HEK293 (cell line): ENCODE data around the gene ABHD14A.
A peak's percentile ranks its signal among the peaks of the same experiment; 100 is the strongest.

Experiments used
- BCL11B ChIP-seq: fragments of 450-650 bp; formaldehyde crosslinking; IDR thresholded peaks from 2 replicates; pipeline ENCODE4 v1.5.1; 2016; ENCODE audit warnings: low read depth, missing biosample characterization, missing genetic modification characterization
- GFI1B ChIP-seq: fragments of 450-650 bp; formaldehyde crosslinking; IDR thresholded peaks from 2 replicates; pipeline ENCODE4 v1.5.1; 2016; ENCODE audit warnings: missing biosample characterization, missing genetic modification characterization
- HIC1 ChIP-seq: fragments of 450-650 bp; formaldehyde crosslinking; IDR thresholded peaks from 2 replicates; pipeline ENCODE4 v1.5.1; 2016; ENCODE audit warnings: missing biosample characterization, missing genetic modification characterization
- HOXC10 ChIP-seq: sonication (generic); formaldehyde crosslinking; IDR thresholded peaks from 2 replicates; pipeline ENCODE4 v1.8.1; 2023; ENCODE audit warnings: mild to moderate bottlenecking, missing genetic modification reagents
- OVOL3 ChIP-seq: fragments of 450-650 bp; formaldehyde crosslinking; IDR thresholded peaks from 2 replicates; pipeline ENCODE4 v1.5.1; 2016; ENCODE audit warnings: missing biosample characterization, missing genetic modification characterization
- REPIN1 ChIP-seq: fragments of 450-650 bp; formaldehyde crosslinking; IDR thresholded peaks from 2 replicates; pipeline ENCODE4 v1.5.1; 2017; ENCODE audit warnings: missing biosample characterization, missing genetic modification characterization, low read depth
- SETDB1 ChIP-seq: IDR thresholded peaks from one replicate; pipeline ENCODE4 v1.6.1; 2017; ENCODE audit warnings: mild to moderate bottlenecking, low read length, moderate library complexity, mixed read lengths; ENCODE audit not compliant: insufficient read length
- YY2 ChIP-seq: fragments of 450-650 bp; formaldehyde crosslinking; IDR thresholded peaks from 2 replicates; pipeline ENCODE4 v1.5.1; 2016; ENCODE audit warnings: missing biosample characterization, missing genetic modification characterization
- ZBTB20 ChIP-seq: fragments of 450-650 bp; formaldehyde crosslinking; IDR thresholded peaks from 2 replicates; pipeline ENCODE4 v1.5.1; 2016; ENCODE audit warnings: missing biosample characterization, missing genetic modification characterization
- ZFP3 ChIP-seq: fragments of 450-650 bp; formaldehyde crosslinking; IDR thresholded peaks from 2 replicates; pipeline ENCODE4 v1.5.1; 2016; ENCODE audit warnings: low read depth, missing biosample characterization, missing genetic modification characterization
- ZFP41 ChIP-seq: fragments of 450-650 bp; formaldehyde crosslinking; IDR thresholded peaks from 2 replicates; pipeline ENCODE4 v1.5.1; 2016; ENCODE audit warnings: missing biosample characterization, missing genetic modification characterization, borderline replicate concordance
- ZFP69B ChIP-seq: fragments of 450-650 bp; formaldehyde crosslinking; IDR thresholded peaks from 2 replicates; pipeline ENCODE4 v1.5.1; 2016; ENCODE audit warnings: missing biosample characterization, missing genetic modification characterization
- ZNF138 ChIP-seq: fragments of 450-650 bp; formaldehyde crosslinking; IDR thresholded peaks from 2 replicates; pipeline ENCODE4 v1.5.1; 2016; ENCODE audit warnings: missing biosample characterization, missing genetic modification characterization, borderline replicate concordance
- ZNF221 ChIP-seq: fragments of 450-650 bp; formaldehyde crosslinking; IDR thresholded peaks from 2 replicates; pipeline ENCODE4 v1.5.1; 2017; ENCODE audit warnings: missing biosample characterization, missing genetic modification characterization, borderline replicate concordance
- ZNF302 ChIP-seq: fragments of 450-650 bp; formaldehyde crosslinking; IDR thresholded peaks from 2 replicates; pipeline ENCODE4 v1.5.1; 2016; ENCODE audit warnings: missing biosample characterization, missing genetic modification characterization, low read depth
- ZNF391 ChIP-seq: fragments of 450-650 bp; formaldehyde crosslinking; IDR thresholded peaks from 2 replicates; pipeline ENCODE4 v1.5.1; 2016; ENCODE audit warnings: low read depth, missing biosample characterization, missing genetic modification characterization, borderline replicate concordance
- ZNF555 ChIP-seq: fragments of 450-650 bp; formaldehyde crosslinking; conservative IDR thresholded peaks from 2 replicates; pipeline ENCODE4 v1.5.1; 2017; ENCODE audit warnings: missing biosample characterization, mild to moderate bottlenecking, missing genetic modification characterization, inconsistent platforms
- ZNF558 ChIP-seq: fragments of 450-650 bp; formaldehyde crosslinking; IDR thresholded peaks from 2 replicates; pipeline ENCODE4 v1.5.1; 2016; ENCODE audit warnings: missing biosample characterization, missing genetic modification characterization
- ZNF596 ChIP-seq: fragments of 450-650 bp; IDR thresholded peaks from 2 replicates; pipeline ENCODE4 v1.5.0; 2018; ENCODE audit warnings: missing biosample characterization, mild to moderate bottlenecking, missing genetic modification characterization, moderate library complexity
- ZNF629 ChIP-seq: fragments of 450-650 bp; formaldehyde crosslinking; IDR thresholded peaks from 2 replicates; pipeline ENCODE4 v1.5.1; 2017; ENCODE audit warnings: missing biosample characterization, missing genetic modification characterization
- ZNF670 ChIP-seq: fragments of 450-650 bp; formaldehyde crosslinking; IDR thresholded peaks from 2 replicates; pipeline ENCODE4 v1.5.1; 2016; ENCODE audit warnings: missing biosample characterization, missing genetic modification characterization, low read depth
- ZNF777 ChIP-seq: fragments of 450-650 bp; formaldehyde crosslinking; IDR thresholded peaks from 2 replicates; pipeline ENCODE4 v1.5.1; 2017; ENCODE audit warnings: missing biosample characterization, missing genetic modification characterization, borderline replicate concordance
- ZNF792 ChIP-seq: fragments of 450-650 bp; formaldehyde crosslinking; IDR thresholded peaks from 2 replicates; pipeline ENCODE4 v1.5.1; 2016; ENCODE audit warnings: missing biosample characterization, missing genetic modification characterization
- ZNF830 ChIP-seq: fragments of 450-650 bp; IDR thresholded peaks from 2 replicates; pipeline ENCODE4 v1.5.0; 2018; ENCODE audit warnings: missing biosample characterization, missing genetic modification characterization, low read depth, mild to moderate bottlenecking, moderate library complexity
- TF ChIP-seq, protein P1 (sequence below): fragments of 450-650 bp; formaldehyde crosslinking; conservative IDR thresholded peaks from 2 replicates; pipeline ENCODE4 v1.5.1; 2016; ENCODE audit warnings: low read depth, missing biosample characterization, missing genetic modification characterization
- TF ChIP-seq, protein P2 (sequence below): fragments of 450-650 bp; formaldehyde crosslinking; IDR thresholded peaks from 2 replicates; pipeline ENCODE4 v1.5.1; 2016; ENCODE audit warnings: missing biosample characterization, missing genetic modification characterization, borderline replicate concordance
- TF ChIP-seq, protein P3 (sequence below): fragments of 450-650 bp; formaldehyde crosslinking; IDR thresholded peaks from 2 replicates; pipeline ENCODE4 v1.5.1; 2016; ENCODE audit warnings: missing biosample characterization, missing genetic modification characterization

ABHD14A gene

GRCh38 chr3:51995346-51996163 lies 20.7 kb downstream of the ABHD14A start, which contains the start of gene RPL29 (continued):
- TF ChIP-seq ZNF138 (tag by site-specific recombination) (no peak), OVOL3 (peak; percentile 67; the same call in 1 of the 2 replicates), ZFP3 (tag by site-specific recombination) (no peak), ZNF792 (no peak), ZNF555 (tag by site-specific recombination) (no peak), ZFP41 (no peak), ZFP69B (tag by site-specific recombination) (peak; percentile 76; the same call in 1 of the 2 replicates), ZNF558 (tag by site-specific recombination) (no peak), SETDB1 (no peak), YY2 (tag by site-specific recombination) (peak; percentile 74), ZNF830 (tag by site-specific recombination) (no peak), ZNF670 (no peak), HOXC10 (peak; percentile 77; the same call in 1 of the 2 replicates), ZNF302 (tag by site-specific recombination) (no peak), ZBTB20 (tag by site-specific recombination) (peak; percentile 47; the same call in 1 of the 2 replicates), HIC1 (no peak), GFI1B (tag by site-specific recombination) (peak; percentile 62; the same call in 1 of the 2 replicates), REPIN1 (no peak; the same call in 1 of the 2 replicates), ZNF221 (tag by site-specific recombination) (no peak), BCL11B (tag by site-specific recombination) (no peak), ZNF596 (tag by site-specific recombination) (no peak), ZNF629 (tag by site-specific recombination) (peak; percentile 86), ZNF391 (peak; percentile 83; the same call in 1 of the 2 replicates), ZNF777 (tag by site-specific recombination) (peak; percentile 36; the same call in 1 of the 2 replicates)
- TF ChIP-seq, protein P1, sequence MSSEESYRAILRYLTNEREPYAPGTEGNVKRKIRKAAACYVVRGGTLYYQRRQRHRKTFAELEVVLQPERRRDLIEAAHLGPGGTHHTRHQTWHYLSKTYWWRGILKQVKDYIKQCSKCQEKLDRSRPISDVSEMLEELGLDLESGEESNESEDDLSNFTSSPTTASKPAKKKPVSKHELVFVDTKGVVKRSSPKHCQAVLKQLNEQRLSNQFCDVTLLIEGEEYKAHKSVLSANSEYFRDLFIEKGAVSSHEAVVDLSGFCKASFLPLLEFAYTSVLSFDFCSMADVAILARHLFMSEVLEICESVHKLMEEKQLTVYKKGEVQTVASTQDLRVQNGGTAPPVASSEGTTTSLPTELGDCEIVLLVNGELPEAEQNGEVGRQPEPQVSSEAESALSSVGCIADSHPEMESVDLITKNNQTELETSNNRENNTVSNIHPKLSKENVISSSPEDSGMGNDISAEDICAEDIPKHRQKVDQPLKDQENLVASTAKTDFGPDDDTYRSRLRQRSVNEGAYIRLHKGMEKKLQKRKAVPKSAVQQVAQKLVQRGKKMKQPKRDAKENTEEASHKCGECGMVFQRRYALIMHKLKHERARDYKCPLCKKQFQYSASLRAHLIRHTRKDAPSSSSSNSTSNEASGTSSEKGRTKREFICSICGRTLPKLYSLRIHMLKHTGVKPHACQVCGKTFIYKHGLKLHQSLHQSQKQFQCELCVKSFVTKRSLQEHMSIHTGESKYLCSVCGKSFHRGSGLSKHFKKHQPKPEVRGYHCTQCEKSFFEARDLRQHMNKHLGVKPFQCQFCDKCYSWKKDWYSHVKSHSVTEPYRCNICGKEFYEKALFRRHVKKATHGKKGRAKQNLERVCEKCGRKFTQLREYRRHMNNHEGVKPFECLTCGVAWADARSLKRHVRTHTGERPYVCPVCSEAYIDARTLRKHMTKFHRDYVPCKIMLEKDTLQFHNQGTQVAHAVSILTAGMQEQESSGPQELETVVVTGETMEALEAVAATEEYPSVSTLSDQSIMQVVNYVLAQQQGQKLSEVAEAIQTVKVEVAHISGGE, result peak; percentile 99
- TF ChIP-seq, protein P2, sequence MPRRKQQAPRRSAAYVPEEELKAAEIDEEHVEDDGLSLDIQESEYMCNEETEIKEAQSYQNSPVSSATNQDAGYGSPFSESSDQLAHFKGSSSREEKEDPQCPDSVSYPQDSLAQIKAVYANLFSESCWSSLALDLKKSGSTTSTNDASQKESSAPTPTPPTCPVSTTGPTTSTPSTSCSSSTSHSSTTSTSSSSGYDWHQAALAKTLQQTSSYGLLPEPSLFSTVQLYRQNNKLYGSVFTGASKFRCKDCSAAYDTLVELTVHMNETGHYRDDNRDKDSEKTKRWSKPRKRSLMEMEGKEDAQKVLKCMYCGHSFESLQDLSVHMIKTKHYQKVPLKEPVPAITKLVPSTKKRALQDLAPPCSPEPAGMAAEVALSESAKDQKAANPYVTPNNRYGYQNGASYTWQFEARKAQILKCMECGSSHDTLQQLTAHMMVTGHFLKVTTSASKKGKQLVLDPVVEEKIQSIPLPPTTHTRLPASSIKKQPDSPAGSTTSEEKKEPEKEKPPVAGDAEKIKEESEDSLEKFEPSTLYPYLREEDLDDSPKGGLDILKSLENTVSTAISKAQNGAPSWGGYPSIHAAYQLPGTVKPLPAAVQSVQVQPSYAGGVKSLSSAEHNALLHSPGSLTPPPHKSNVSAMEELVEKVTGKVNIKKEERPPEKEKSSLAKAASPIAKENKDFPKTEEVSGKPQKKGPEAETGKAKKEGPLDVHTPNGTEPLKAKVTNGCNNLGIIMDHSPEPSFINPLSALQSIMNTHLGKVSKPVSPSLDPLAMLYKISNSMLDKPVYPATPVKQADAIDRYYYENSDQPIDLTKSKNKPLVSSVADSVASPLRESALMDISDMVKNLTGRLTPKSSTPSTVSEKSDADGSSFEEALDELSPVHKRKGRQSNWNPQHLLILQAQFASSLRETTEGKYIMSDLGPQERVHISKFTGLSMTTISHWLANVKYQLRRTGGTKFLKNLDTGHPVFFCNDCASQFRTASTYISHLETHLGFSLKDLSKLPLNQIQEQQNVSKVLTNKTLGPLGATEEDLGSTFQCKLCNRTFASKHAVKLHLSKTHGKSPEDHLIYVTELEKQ (tag by site-specific recombination), result no peak
- TF ChIP-seq, protein P3, sequence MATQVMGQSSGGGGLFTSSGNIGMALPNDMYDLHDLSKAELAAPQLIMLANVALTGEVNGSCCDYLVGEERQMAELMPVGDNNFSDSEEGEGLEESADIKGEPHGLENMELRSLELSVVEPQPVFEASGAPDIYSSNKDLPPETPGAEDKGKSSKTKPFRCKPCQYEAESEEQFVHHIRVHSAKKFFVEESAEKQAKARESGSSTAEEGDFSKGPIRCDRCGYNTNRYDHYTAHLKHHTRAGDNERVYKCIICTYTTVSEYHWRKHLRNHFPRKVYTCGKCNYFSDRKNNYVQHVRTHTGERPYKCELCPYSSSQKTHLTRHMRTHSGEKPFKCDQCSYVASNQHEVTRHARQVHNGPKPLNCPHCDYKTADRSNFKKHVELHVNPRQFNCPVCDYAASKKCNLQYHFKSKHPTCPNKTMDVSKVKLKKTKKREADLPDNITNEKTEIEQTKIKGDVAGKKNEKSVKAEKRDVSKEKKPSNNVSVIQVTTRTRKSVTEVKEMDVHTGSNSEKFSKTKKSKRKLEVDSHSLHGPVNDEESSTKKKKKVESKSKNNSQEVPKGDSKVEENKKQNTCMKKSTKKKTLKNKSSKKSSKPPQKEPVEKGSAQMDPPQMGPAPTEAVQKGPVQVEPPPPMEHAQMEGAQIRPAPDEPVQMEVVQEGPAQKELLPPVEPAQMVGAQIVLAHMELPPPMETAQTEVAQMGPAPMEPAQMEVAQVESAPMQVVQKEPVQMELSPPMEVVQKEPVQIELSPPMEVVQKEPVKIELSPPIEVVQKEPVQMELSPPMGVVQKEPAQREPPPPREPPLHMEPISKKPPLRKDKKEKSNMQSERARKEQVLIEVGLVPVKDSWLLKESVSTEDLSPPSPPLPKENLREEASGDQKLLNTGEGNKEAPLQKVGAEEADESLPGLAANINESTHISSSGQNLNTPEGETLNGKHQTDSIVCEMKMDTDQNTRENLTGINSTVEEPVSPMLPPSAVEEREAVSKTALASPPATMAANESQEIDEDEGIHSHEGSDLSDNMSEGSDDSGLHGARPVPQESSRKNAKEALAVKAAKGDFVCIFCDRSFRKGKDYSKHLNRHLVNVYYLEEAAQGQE (tag by site-specific recombination), result 0 out of 2 replicates have a peak, but pooled peaks have one; percentile 21
